ENCODE data around the gene XG.
"Not testable (repeated sequence)": the region's sequence is repeated elsewhere in the genome, so short reads cannot be mapped to it uniquely, and the experiment has no call there.

DNA sequence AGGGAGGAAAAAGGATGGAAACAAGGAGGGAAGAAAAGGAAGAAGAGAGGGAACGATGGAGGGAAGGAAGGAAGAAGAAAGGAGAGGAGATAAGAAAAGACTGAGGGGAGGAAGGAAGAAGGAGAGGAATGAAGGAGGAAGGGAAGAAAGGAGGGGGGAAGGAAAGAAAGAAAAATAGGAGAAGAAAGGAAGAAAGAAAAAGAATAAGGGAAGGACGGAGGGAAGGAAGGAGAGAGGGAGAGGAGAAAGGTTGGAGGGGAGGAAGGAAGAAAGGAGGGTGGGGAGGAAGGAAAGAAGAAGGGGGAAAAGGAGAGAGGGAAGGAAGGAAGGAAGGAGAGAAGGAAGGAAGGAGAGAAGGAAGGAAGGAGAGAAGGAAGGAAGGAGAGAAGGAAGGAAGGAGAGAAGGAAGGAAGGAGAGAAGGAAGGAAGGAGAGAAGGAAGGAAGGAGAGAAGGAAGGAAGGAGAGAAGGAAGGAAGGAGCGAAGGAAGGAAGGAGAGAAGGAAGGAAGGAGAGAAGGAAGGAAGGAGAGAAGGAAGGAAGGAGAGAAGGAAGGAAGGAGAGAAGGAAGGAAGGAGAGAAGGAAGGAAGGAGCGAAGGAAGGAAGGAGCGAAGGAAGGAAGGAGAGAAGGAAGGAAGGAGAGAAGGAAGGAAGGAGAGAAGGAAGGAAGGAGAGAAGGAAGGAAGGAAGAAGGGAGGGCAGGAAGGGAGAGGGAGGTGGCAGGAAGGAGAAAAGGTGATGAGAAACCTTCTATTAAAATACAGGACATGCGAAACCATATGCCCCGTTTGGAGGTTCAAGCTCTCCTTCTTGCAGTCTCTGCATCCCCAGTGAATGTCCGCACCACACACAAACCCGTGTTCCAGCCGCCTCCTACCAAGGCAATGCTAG lies 21.6 kb downstream of the XG start:
- TF ChIP-seq, protein P1, sequence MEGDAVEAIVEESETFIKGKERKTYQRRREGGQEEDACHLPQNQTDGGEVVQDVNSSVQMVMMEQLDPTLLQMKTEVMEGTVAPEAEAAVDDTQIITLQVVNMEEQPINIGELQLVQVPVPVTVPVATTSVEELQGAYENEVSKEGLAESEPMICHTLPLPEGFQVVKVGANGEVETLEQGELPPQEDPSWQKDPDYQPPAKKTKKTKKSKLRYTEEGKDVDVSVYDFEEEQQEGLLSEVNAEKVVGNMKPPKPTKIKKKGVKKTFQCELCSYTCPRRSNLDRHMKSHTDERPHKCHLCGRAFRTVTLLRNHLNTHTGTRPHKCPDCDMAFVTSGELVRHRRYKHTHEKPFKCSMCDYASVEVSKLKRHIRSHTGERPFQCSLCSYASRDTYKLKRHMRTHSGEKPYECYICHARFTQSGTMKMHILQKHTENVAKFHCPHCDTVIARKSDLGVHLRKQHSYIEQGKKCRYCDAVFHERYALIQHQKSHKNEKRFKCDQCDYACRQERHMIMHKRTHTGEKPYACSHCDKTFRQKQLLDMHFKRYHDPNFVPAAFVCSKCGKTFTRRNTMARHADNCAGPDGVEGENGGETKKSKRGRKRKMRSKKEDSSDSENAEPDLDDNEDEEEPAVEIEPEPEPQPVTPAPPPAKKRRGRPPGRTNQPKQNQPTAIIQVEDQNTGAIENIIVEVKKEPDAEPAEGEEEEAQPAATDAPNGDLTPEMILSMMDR (IDR thresholded peaks at IDR 0.05; ENCODE audit: low read length) = not testable (repeated sequence)
- not testable (repeated sequence) for TF ChIP-seq EZH2 (IDR thresholded peaks at IDR 0.05; ENCODE audit: borderline replicate concordance, low read length)

All from OCI-LY1 (cell line).